Measurements from ENCODE around the gene IRF8. TPM values are rescaled to one million over a fixed set of nuclear protein-coding genes. Genes with fewer than 3 reads are reported as not detected.

Gene IRF8
- total RNA-seq, 1 donor from 2014 or later = 0.59 TPM

DNA sequence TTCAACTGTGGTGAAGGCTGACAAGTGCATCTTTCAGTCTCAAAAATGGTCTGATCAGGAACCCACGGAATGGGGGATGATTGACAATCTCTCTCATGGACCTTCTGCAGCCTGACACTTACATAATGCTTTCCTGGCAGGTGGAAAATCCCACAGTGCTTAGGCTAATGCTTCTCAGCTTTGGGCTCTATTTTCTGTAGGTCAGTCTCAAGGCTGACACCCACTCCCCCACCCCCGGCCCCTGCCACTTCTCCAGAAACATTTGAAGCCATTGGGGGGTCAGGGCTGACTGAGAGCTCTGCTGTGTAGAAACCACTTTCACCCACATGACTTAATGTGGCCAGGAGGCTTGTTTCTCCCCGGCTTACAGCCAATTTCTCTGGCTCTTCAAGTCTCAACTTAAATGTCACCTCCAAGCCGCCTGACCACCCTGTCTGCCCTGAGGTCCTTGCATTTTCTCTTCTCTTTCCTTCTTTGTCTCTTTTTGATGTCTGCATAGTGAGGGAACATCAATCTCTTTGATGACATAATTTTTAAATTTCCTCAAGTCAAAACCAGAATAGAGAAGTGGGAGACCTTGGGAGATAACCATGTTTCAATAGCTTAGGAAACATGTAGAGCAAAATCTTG is 16.7 kb upstream of the IRF8 start:
- Mint-ChIP-seq H3K27me3 (ENCODE audit: low read depth, unreplicated experiment) (peaks cover 22% of the 10 kb centered on the region), H3K36me3 (ENCODE audit: low read depth, unreplicated experiment) (no peaks in the 10 kb centered on the region), H3K4me1 (ENCODE audit: low read depth, unreplicated experiment) (peaks cover 26% of the 10 kb centered on the region), H3K9me3 (ENCODE audit: unreplicated experiment) (no peaks in the 10 kb centered on the region), H3K27ac (ENCODE audit: unreplicated experiment) (no peak overlapping the region), H3K4me3 (ENCODE audit: unreplicated experiment) (no peak overlapping the region)
- H3K36me3 ChIP-seq (ENCODE audit: insufficient read depth, low read length) = no peaks in the 10 kb centered on the region
- H2AFZ ChIP-seq (ENCODE audit: low read depth, low read length) = no peak overlapping the region
- no peaks in the 10 kb centered on the region for H3K79me2 ChIP-seq (ENCODE audit: insufficient read depth, low read length)
- H3K4me3 ChIP-seq (ENCODE audit: insufficient read depth, low read depth, low read length) = no peak overlapping the region
- no peak for DNase-seq (ENCODE audit: low read depth)
- TF ChIP-seq, protein P1, sequence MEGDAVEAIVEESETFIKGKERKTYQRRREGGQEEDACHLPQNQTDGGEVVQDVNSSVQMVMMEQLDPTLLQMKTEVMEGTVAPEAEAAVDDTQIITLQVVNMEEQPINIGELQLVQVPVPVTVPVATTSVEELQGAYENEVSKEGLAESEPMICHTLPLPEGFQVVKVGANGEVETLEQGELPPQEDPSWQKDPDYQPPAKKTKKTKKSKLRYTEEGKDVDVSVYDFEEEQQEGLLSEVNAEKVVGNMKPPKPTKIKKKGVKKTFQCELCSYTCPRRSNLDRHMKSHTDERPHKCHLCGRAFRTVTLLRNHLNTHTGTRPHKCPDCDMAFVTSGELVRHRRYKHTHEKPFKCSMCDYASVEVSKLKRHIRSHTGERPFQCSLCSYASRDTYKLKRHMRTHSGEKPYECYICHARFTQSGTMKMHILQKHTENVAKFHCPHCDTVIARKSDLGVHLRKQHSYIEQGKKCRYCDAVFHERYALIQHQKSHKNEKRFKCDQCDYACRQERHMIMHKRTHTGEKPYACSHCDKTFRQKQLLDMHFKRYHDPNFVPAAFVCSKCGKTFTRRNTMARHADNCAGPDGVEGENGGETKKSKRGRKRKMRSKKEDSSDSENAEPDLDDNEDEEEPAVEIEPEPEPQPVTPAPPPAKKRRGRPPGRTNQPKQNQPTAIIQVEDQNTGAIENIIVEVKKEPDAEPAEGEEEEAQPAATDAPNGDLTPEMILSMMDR (IDR thresholded peaks at IDR 0.05; ENCODE audit: insufficient read depth, low read depth, low read length) = no peak
- TF ChIP-seq EZH2 (IDR thresholded peaks at IDR 0.05; ENCODE audit: insufficient read depth, low read length) = no peak
- no peak overlapping the region for H3K9ac ChIP-seq (ENCODE audit: low read length)
- H3K27me3 ChIP-seq (ENCODE audit: insufficient read depth, low read length) = peaks cover 24% of the 10 kb centered on the region
- no peak overlapping the region for H3K27ac ChIP-seq (ENCODE audit: low read depth, low read length)
- no peak for FAIRE-seq
- no peak overlapping the region for H3K4me2 ChIP-seq (ENCODE audit: low read length)
- H3K9me3 ChIP-seq (ENCODE audit: insufficient read depth, low read depth, low read length) = no peaks in the 10 kb centered on the region
- H3K4me1 ChIP-seq (ENCODE audit: insufficient read depth, low read length) = peaks cover 6% of the 10 kb centered on the region
- no peaks in the 10 kb centered on the region for H4K20me1 ChIP-seq (ENCODE audit: insufficient read depth, low read length)

DNA sequence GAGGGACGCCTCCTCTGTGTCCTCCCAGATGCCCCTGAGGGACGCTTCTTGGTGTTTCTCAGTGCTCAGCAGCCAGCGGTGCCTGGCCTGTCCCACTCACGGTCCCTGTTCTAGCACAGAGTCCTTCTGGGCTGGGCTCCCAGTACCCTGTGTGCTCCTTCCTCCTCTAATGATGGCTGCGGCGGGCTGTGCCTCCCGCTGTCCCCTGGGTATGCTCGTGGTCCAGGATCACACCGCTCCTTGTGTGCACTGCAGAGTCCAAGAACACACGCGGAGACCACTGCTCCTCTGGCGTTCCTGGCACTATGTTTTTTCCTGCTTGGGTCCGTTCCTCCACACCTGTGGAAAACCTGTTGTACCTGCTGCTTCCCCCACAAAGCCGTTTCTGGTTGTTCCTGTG is 15.1 kb upstream of the IRF8 start:
- no peaks in the 10 kb centered on the region for H3K79me2 ChIP-seq (ENCODE audit: insufficient read depth, low read length)
- no peak overlapping the region for H3K4me3 ChIP-seq (ENCODE audit: insufficient read depth, low read depth, low read length)
- Mint-ChIP-seq H3K36me3 (ENCODE audit: low read depth, unreplicated experiment) (no peaks in the 10 kb centered on the region), H3K4me1 (ENCODE audit: low read depth, unreplicated experiment) (peaks cover 26% of the 10 kb centered on the region), H3K9me3 (ENCODE audit: unreplicated experiment) (no peaks in the 10 kb centered on the region), H3K4me3 (ENCODE audit: unreplicated experiment) (no peak overlapping the region), H3K27me3 (ENCODE audit: low read depth, unreplicated experiment) (peaks cover 22% of the 10 kb centered on the region), H3K27ac (ENCODE audit: unreplicated experiment) (no peak overlapping the region)
- no peak overlapping the region for H3K9ac ChIP-seq (ENCODE audit: low read length)
- DNase-seq (ENCODE audit: low read depth) (no peak), FAIRE-seq (no peak)
- no peaks in the 10 kb centered on the region for H4K20me1 ChIP-seq (ENCODE audit: insufficient read depth, low read length)
- H3K4me1 ChIP-seq (ENCODE audit: insufficient read depth, low read length) = peaks cover 10% of the 10 kb centered on the region
- TF ChIP-seq, protein P1 (IDR thresholded peaks at IDR 0.05; ENCODE audit: insufficient read depth, low read depth, low read length) = no peak
- TF ChIP-seq EZH2 (IDR thresholded peaks at IDR 0.05; ENCODE audit: insufficient read depth, low read length) = no peak
- no peak overlapping the region for H3K27ac ChIP-seq (ENCODE audit: low read depth, low read length)
- no peaks in the 10 kb centered on the region for H3K36me3 ChIP-seq (ENCODE audit: insufficient read depth, low read length)
- H3K27me3 ChIP-seq (ENCODE audit: insufficient read depth, low read length) = peaks cover 24% of the 10 kb centered on the region
- no peak overlapping the region for H2AFZ ChIP-seq (ENCODE audit: low read depth, low read length)
- H3K9me3 ChIP-seq (ENCODE audit: insufficient read depth, low read depth, low read length) = no peaks in the 10 kb centered on the region
- H3K4me2 ChIP-seq (ENCODE audit: low read length) = no peak overlapping the region

DNA sequence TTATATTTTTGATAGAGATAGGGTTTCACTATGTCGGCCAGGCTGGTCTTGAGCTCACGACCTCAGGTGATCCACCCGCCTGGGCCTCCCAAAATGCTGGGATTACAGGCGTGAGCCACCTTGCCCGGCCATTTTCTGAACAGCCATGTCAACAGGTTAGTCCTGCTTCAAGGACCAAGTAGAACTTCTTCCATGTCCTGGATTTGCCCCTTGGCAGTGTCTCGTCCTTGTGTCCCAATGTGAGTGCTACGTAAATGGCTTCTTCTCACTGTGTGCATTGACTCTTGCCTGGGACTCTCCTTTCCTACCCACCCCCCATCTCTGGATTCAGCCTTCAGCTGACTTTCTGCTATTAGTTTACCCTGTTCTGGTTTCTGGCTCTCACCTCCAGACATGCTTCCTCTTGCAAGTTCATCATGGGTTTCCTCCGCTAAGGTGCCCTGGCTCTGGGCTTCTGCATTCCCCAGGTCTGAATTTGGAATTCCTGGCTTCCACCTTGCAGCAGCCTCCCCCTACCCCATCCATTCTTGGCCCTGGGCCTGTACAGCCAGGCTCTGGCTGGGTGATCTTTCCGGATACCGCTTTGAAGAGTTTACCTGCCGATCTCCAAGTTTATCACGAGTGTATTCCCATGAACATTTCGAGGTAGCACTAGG is 14.0 kb upstream of the IRF8 start:
- peaks cover 28% of the 10 kb centered on the region for H3K4me1 Mint-ChIP-seq (ENCODE audit: low read depth, unreplicated experiment)
- no peak for DNase-seq (ENCODE audit: low read depth)
- H3K36me3 ChIP-seq (ENCODE audit: insufficient read depth, low read length) = no peaks in the 10 kb centered on the region
- no peak overlapping the region for H3K27ac Mint-ChIP-seq (ENCODE audit: unreplicated experiment)
- peaks cover 15% of the 10 kb centered on the region for H3K4me1 ChIP-seq (ENCODE audit: insufficient read depth, low read length)
- H3K36me3 Mint-ChIP-seq (ENCODE audit: low read depth, unreplicated experiment) = no peaks in the 10 kb centered on the region
- TF ChIP-seq, protein P1 (IDR thresholded peaks at IDR 0.05; ENCODE audit: insufficient read depth, low read depth, low read length) = no peak
- TF ChIP-seq EZH2 (IDR thresholded peaks at IDR 0.05; ENCODE audit: insufficient read depth, low read length) = no peak
- H2AFZ ChIP-seq (ENCODE audit: low read depth, low read length) = no peak overlapping the region
- FAIRE-seq = no peak
- no peaks in the 10 kb centered on the region for H3K9me3 Mint-ChIP-seq (ENCODE audit: unreplicated experiment)
- H3K27me3 Mint-ChIP-seq (ENCODE audit: low read depth, unreplicated experiment) = peaks cover 22% of the 10 kb centered on the region
- no peaks in the 10 kb centered on the region for H3K79me2 ChIP-seq (ENCODE audit: insufficient read depth, low read length)
- H3K27ac ChIP-seq (ENCODE audit: low read depth, low read length) = no peak overlapping the region
- no peak overlapping the region for H3K4me3 Mint-ChIP-seq (ENCODE audit: unreplicated experiment)
- H3K4me3 ChIP-seq (ENCODE audit: insufficient read depth, low read depth, low read length) = no peak overlapping the region
- no peaks in the 10 kb centered on the region for H3K9me3 ChIP-seq (ENCODE audit: insufficient read depth, low read depth, low read length)
- H3K4me2 ChIP-seq (ENCODE audit: low read length) = no peak overlapping the region
- peaks cover 24% of the 10 kb centered on the region for H3K27me3 ChIP-seq (ENCODE audit: insufficient read depth, low read length)
- no peaks in the 10 kb centered on the region for H4K20me1 ChIP-seq (ENCODE audit: insufficient read depth, low read length)
- no peak overlapping the region for H3K9ac ChIP-seq (ENCODE audit: low read length)

Measured in astrocyte (in vitro differentiated cells and primary cell).